C4-2B (cell line): ENCODE measurements around the gene PRKCA.
"Not testable (repeated sequence)": the region's sequence is repeated elsewhere in the genome, so short reads cannot be mapped to it uniquely, and the experiment has no call there.

ENCODE experiments used
- H3K27ac ChIP-seq: fragments of 450-650 bp; 2 replicates; pipeline ENCODE4 v1.5.1; 2017
- ZFX ChIP-seq: fragments of 450-650 bp; IDR thresholded peaks from 2 replicates; pipeline ENCODE4 v1.6.1; 2017
- TF ChIP-seq, protein P1 (sequence below): fragments of 450-650 bp; conservative IDR thresholded peaks from 2 replicates; pipeline ENCODE4 v1.5.1; 2017; ENCODE audit warnings: mild to moderate bottlenecking

Gene PRKCA

DNA sequence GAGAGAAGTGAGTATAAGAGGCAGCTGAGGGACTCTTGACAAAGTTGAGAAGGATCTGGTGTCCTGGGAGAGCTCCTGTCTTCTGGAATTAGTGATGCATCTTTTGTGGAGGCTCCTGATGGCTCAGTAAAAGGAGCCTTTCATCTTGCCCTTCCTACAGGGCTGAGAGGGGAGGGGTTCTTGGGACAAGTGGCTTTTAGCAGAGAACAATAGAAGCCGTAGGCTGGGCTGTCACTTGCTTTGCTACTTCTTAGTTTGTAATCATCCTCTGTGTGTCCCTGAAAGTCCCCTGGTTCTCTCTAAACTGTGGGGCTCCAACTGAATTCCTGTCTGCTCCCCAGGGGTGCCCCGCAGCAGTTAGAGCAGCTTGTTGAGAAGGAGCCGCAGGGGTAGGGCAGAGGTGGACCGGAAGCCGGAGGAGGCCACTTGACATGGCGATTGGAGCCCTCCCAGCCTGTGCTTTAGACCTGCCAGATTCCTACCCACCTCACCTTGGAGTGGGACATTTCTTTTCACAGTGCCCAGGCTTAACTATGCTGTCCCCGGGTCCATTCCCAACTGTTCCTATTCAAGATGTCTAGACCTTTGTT, 85.1 kb downstream of the PRKCA start:
- no peak for TF ChIP-seq ZFX

DNA sequence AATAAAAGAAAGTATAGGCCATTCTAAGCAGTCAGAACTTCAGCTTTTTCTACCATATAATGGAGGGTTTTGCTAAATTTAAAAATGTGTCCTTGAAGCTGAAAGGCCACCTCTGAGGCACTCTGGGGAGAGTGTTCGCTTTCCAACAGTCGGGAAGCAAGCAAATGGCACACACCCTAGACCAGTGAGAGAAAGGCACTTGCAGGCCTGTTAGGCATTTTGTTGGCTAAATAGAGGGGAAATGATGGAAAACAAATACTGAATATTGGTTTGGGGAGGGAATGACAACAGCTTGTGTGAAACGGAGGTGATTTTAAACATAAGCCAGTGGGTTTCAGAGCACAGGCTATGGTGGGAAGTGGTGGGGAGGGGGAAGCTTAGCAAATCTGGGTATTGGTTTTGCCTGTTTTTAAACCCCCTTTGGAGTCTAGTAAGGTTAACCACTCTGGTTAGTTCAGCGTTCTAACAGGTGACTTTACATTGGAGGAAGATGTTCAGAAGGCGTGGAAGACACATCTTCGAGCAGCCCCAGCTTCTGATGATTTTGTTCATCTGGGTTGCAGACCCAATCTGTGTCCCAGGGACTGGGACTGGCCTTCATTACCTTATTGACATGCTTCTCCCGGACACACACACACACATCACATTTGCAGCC, 90.5 kb downstream of the PRKCA start:
- H3K27ac ChIP-seq, result no peak overlapping the region
- TF ChIP-seq, protein P1, sequence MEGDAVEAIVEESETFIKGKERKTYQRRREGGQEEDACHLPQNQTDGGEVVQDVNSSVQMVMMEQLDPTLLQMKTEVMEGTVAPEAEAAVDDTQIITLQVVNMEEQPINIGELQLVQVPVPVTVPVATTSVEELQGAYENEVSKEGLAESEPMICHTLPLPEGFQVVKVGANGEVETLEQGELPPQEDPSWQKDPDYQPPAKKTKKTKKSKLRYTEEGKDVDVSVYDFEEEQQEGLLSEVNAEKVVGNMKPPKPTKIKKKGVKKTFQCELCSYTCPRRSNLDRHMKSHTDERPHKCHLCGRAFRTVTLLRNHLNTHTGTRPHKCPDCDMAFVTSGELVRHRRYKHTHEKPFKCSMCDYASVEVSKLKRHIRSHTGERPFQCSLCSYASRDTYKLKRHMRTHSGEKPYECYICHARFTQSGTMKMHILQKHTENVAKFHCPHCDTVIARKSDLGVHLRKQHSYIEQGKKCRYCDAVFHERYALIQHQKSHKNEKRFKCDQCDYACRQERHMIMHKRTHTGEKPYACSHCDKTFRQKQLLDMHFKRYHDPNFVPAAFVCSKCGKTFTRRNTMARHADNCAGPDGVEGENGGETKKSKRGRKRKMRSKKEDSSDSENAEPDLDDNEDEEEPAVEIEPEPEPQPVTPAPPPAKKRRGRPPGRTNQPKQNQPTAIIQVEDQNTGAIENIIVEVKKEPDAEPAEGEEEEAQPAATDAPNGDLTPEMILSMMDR, result no peak
- no peak for TF ChIP-seq ZFX

More for the DNA sequence above, 85.1 kb downstream of the PRKCA start:
- peak overlapping the region; percentile 17; the same call in 1 of the 2 replicates for H3K27ac ChIP-seq

DNA sequence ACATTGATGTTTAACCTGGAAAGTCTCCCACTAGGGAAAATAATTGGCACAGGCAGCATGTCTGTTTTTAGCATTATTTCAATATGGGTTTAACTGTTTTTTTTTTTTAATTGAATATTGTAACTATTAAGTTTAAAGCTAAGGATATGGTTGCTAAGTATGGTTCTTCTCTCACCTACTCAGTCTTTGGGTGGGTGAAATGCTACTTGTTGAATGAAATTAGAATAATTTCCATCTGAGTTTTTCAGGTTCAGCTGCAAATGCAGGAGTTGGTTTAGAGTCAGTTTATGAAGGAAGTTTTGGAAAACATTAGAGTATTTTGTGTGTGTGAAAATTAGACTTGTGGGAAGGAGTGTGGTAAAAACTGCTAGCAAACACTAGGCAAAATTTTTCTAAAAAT, 93.5 kb downstream of the PRKCA start:
- no peak for TF ChIP-seq ZFX
- TF ChIP-seq, protein P1, result no peak
- H3K27ac ChIP-seq, result no peak overlapping the region

DNA sequence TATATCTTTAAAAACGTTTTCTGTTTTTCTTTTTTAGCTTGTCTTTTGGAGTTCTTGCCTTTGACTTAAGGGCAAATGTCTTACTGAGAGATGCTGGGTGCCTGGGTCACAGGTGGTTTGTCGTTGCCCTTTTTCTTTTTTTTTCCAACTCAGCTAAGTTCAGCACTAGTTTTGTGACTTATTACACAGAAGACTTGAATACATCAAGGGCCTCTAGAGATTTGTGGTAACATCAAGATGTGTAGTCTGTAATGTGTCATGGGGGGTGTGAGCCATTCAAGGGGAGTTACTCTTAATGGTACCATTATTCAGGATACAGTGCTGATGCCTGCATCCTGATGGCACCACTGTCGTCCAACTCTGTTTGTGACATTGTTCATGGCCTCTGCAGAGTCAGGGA, 95.1 kb downstream of the PRKCA start:
- no peak overlapping the region for H3K27ac ChIP-seq
- TF ChIP-seq, protein P1, result no peak
- no peak for TF ChIP-seq ZFX

DNA sequence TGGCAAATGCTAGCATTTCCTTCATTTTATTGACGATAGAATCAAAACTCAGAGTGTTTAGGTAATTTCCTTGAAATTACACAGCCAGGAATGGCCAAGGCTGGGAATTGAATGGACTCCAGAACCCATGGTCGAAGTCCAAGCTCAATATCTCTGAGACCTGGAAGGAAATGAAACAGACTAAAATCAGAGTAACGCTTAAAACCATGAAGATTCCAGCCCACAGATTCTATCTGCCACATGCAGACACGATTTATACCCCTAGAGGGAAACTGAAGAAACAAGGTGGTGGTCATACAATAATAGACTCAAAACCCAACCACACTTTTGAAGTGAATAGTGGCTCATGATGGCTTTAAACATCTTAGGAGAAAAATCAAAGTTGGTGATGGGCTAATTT, 95.6 kb downstream of the PRKCA start:
- H3K27ac ChIP-seq, result no peak overlapping the region
- TF ChIP-seq ZFX, result no peak
- TF ChIP-seq, protein P1, result no peak

DNA sequence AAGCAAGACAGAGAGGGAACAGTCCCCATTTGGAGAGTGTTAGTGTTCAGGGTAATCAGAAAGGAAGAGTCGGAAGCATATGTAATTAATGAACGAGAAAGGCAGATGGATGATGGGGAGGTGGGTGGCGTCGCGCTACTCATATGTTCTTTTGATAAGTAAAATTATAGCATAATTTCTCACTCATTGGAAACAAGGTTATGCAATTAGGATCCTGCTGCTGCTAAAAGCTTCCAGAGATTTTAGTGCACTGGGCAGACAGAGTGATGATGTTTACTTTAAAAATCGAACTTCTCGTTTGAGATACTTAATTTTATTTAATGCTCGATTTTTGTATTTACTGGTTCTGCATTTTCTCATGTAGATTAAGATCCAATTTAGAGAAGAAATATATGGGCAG, 96.2 kb downstream of the PRKCA start:
- H3K27ac ChIP-seq, result no peak overlapping the region
- TF ChIP-seq ZFX, result no peak
- TF ChIP-seq, protein P1, result no peak

DNA sequence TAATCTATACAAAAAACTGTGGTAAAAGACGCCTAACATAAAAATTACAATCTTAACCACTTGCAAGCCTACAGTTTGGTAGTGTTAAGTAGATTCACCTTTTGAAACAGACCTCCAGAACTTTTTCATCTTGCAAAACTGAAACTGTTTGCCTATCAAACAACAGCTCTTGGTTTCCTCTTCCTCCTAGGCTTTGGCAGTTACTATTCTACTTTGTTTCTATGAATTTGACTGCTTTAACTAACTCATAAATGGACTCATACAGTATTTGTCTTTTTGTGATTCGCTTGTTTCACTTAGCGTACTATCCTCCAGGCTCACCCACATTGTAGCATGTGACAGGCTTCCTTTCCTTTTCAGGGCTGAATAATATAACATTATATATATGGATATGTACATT, 97.0 kb downstream of the PRKCA start:
- no peak for TF ChIP-seq ZFX
- TF ChIP-seq, protein P1, result no peak
- no peak overlapping the region for H3K27ac ChIP-seq

DNA sequence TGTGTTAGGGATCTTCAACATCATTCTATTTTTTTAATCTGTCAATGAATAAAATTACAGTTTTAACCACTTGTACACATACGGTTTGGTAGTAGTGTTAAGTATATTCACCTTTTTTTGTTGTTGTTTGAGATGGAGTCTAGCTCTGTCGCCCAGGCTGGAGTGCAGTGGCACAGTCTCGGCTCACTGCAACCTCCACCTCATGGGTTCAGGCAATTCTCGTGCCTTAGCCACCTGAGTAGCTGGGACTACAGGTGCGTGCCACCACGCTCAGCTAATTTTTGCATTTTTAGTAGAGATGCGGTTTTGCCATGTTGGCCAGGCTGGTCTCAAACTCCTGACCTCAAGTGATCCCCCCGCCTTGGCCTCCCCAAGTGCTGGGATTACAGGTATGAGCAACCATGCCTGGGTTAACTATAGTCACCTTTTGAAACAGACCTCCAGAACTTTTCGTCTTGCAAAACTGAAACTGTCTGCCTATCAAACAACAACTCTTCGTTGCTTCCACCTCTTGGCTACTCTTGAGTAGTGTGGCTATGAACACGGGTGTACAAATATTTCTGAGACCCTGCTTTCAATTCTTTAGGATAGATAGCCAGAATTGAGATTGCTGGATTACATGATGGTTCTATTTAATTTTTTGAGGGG, 97.8 kb downstream of the PRKCA start:
- not testable (repeated sequence) for H3K27ac ChIP-seq
